ENCODE results near the gene ERCC2.

- TF ChIP-seq CTCF (IDR thresholded peaks at IDR 0.05) (no peak), POLR2A (IDR thresholded peaks at IDR 0.05) (no peak), EP300 (IDR thresholded peaks at IDR 0.05) (no peak)
These were observed 49.2 kb downstream of the ERCC2 start for GRCh38 chr19:45320997-45321775.

All from ovary (tissue), 3 donors.